Measurements from ENCODE around the gene CFAP52.
"Not testable (repeated sequence)": the region's sequence is repeated elsewhere in the genome, so short reads cannot be mapped to it uniquely, and the experiment has no call there.

CFAP52 gene

GRCh38 chr17:9554715-9555114, 21.7 kb upstream of the CFAP52 start:
- H3K4me3 Mint-ChIP-seq; H3K36me3 Mint-ChIP-seq (ENCODE audit: low read depth); H3K9me3 Mint-ChIP-seq; H3K27me3 Mint-ChIP-seq (ENCODE audit: low read depth); H3K27ac Mint-ChIP-seq; H3K4me1 Mint-ChIP-seq (ENCODE audit: low read depth): not testable (repeated sequence)

DNA sequence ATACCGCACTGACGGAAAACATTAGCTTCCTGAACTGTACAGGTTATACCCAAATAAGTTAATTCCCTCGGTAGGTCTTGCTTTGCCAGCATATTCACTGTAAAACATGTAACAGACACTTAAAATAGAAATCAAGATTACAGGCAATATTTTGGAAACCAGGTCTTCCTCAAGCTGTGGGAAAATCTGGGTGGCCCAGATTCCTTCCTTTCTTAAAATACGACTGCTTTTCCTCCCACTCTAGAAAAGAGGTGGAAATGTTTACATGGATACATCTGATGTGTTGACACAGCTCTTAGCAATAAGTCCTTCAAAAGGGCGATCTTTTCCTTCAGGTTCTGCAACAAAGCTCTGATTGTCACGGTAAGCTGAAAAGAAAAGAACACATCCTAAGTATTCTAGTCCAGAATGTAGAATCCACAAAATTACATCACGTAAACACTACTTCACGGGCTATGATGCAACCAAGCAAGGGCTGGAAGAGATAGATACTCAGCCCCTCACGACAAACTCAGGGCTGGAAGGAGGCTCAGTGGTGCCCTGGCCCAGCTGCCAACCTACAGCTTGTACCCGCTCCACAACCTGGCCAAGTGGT, 19.2 kb upstream of the CFAP52 start:
- H3K9me3 Mint-ChIP-seq: no peaks in the 10 kb centered on the region
- no peak overlapping the region for H3K4me3 Mint-ChIP-seq
- H3K27me3 Mint-ChIP-seq (ENCODE audit: low read depth): no peaks in the 10 kb centered on the region
- no peaks in the 10 kb centered on the region for H3K36me3 Mint-ChIP-seq (ENCODE audit: low read depth)
- H3K27ac Mint-ChIP-seq: no peak overlapping the region
- H3K4me1 Mint-ChIP-seq (ENCODE audit: low read depth): no peaks in the 10 kb centered on the region

DNA sequence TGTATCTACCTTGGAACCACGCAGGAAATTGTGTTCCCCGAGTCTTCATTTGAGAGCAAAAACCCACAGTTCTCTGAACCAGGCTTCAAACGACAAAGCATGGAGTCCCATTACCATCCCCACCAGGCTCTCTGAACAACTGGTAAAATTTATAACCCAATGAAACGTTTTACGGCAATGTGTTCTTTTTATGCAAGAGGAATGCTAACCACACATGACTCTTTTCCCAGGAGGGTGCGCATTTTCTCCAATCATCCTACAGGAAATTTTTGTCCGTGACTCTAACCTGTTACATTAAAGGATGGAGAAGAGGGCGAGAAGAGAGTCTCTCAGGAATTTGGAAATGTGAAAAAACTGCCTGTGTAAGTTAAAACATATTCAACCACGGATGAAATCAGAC, 18.6 kb upstream of the CFAP52 start:
- no peaks in the 10 kb centered on the region for H3K27me3 Mint-ChIP-seq (ENCODE audit: low read depth)
- H3K4me3 Mint-ChIP-seq: no peak overlapping the region
- H3K27ac Mint-ChIP-seq: no peak overlapping the region
- peaks cover 2% of the 10 kb centered on the region for H3K36me3 Mint-ChIP-seq (ENCODE audit: low read depth)
- no peaks in the 10 kb centered on the region for H3K9me3 Mint-ChIP-seq
- H3K4me1 Mint-ChIP-seq (ENCODE audit: low read depth): no peaks in the 10 kb centered on the region

DNA sequence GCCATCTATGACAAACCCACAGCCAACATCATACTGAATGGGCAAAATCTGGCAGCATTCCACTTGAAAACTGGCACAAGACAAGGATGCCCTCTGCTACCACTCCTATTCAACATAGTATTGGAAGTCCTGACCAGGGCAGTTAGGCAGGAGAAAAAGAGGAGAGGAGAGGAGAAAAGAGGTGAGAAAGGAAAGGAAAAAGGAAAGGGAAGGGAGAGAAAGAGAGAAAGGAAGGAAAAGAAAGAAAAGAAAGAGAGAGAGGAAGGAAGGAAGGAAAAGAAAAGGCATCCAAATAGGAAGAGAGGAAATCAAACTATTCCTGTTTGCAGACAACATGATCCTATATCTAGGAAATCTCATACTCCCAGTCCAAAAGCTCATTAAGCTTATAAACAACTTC, 12.3 kb upstream of the CFAP52 start:
- Mint-ChIP-seq H3K36me3 (ENCODE audit: low read depth) (peaks cover 39% of the 10 kb centered on the region), H3K4me3 (no peak overlapping the region), H3K27ac (no peak overlapping the region), H3K9me3 (no peaks in the 10 kb centered on the region), H3K4me1 (ENCODE audit: low read depth) (peaks cover 19% of the 10 kb centered on the region), H3K27me3 (ENCODE audit: low read depth) (no peaks in the 10 kb centered on the region)

- H3K9me3 Mint-ChIP-seq: no peaks in the 10 kb centered on the region
- no peak overlapping the region for H3K4me3 Mint-ChIP-seq
- peak overlapping the region; percentile 10 for H3K27ac Mint-ChIP-seq
- peaks cover 40% of the 10 kb centered on the region for H3K36me3 Mint-ChIP-seq (ENCODE audit: low read depth)
- no peaks in the 10 kb centered on the region for H3K27me3 Mint-ChIP-seq (ENCODE audit: low read depth)
- H3K4me1 Mint-ChIP-seq (ENCODE audit: low read depth): peaks cover 19% of the 10 kb centered on the region
These were observed 10.4 kb upstream of the CFAP52 start for GRCh38 chr17:9566067-9566466.

GRCh38 chr17:9566739-9567138, 9.7 kb upstream of the CFAP52 start:
- peaks cover 40% of the 10 kb centered on the region for H3K36me3 Mint-ChIP-seq (ENCODE audit: low read depth)
- peaks cover 19% of the 10 kb centered on the region for H3K4me1 Mint-ChIP-seq (ENCODE audit: low read depth)
- not testable (repeated sequence) for H3K27me3 Mint-ChIP-seq (ENCODE audit: low read depth); H3K4me3 Mint-ChIP-seq; H3K27ac Mint-ChIP-seq; H3K9me3 Mint-ChIP-seq

DNA sequence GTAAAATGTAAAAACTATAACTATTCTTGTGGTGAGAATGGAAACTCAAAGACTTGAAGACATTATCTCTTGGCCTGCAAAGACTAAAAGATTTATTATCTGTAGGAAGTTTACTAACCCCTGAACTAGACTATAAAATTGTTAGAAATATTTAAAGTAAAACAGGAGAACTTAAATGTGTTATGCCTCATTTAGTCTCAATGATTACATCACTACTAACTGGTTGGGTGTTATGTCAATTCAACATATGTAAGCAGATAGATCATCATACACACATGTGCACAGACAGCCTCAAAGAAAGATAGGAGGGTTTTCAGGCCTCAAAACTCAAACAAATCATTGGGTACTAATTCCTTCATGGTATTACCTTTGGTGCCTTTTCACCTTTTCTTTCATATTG, 8.4 kb upstream of the CFAP52 start:
- H3K4me3 Mint-ChIP-seq: no peak overlapping the region
- no peaks in the 10 kb centered on the region for H3K27me3 Mint-ChIP-seq (ENCODE audit: low read depth)
- H3K36me3 Mint-ChIP-seq (ENCODE audit: low read depth): peaks cover 38% of the 10 kb centered on the region

GRCh38 chr17:9568957-9569588, 7.4 kb upstream of the CFAP52 start:
- Mint-ChIP-seq H3K4me1 (ENCODE audit: low read depth) (peaks cover 22% of the 10 kb centered on the region), H3K4me3 (no peak overlapping the region), H3K27ac (no peak overlapping the region), H3K9me3 (no peaks in the 10 kb centered on the region), H3K36me3 (ENCODE audit: low read depth) (peaks cover 32% of the 10 kb centered on the region), H3K27me3 (ENCODE audit: low read depth) (no peaks in the 10 kb centered on the region)

More for the DNA sequence above, 8.4 kb upstream of the CFAP52 start:
- no peak overlapping the region for H3K27ac Mint-ChIP-seq
- H3K4me1 Mint-ChIP-seq (ENCODE audit: low read depth): peaks cover 19% of the 10 kb centered on the region
- no peaks in the 10 kb centered on the region for H3K9me3 Mint-ChIP-seq

DNA sequence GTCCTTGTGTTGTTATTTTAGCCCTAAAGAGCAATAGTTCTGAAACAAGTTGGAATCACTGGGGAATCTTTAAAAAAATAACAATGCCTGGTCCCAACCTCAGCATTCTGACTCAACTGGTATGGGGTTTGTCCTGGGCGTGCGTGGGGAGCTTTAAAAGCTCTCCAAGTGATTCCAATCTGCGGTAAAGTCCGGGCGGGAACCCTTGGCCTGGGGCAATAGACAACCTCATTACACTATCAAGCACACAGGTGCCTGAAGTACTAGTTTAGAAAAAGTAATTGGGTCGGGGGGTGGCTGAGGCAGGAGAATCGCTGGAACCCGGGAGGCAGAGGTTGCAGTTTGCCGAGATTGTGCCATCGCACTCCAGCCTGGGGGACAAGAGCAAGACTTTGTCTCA, 5.2 kb upstream of the CFAP52 start:
- Mint-ChIP-seq H3K9me3 (no peaks in the 10 kb centered on the region), H3K4me3 (no peak overlapping the region), H3K27ac (no peak overlapping the region)

GRCh38 chr17:9575381-9576101, 901 bp upstream of the CFAP52 start, which contains the start of gene STX8:
Gene STX8, minus strand, starts transcription at chr17:9575820. Its CDS starts 12 bp downstream, at chr17:9575808.
- Mint-ChIP-seq H3K4me3 (peak within 1 kb of the TSS; percentile 98), H3K36me3 (ENCODE audit: low read depth) (peaks cover 1% of the 10 kb centered on the region), H3K4me1 (ENCODE audit: low read depth) (peaks cover 24% of the 10 kb centered on the region), H3K9me3 (no peaks in the 10 kb centered on the region), H3K27ac (peak within 1 kb of the TSS; percentile 84), H3K27me3 (ENCODE audit: low read depth) (no peaks in the 10 kb centered on the region)

More for the DNA sequence above, 5.2 kb upstream of the CFAP52 start:
- peaks cover 17% of the 10 kb centered on the region for H3K4me1 Mint-ChIP-seq (ENCODE audit: low read depth)
- peaks cover 22% of the 10 kb centered on the region for H3K36me3 Mint-ChIP-seq (ENCODE audit: low read depth)
- H3K27me3 Mint-ChIP-seq (ENCODE audit: low read depth): no peaks in the 10 kb centered on the region

GRCh38 chr17:9577373-9577709, 899 bp downstream of the CFAP52 start:
- Mint-ChIP-seq H3K27ac (no peak overlapping the region), H3K36me3 (ENCODE audit: low read depth) (peaks cover 1% of the 10 kb centered on the region), H3K9me3 (no peaks in the 10 kb centered on the region), H3K27me3 (ENCODE audit: low read depth) (no peaks in the 10 kb centered on the region), H3K4me1 (ENCODE audit: low read depth) (peaks cover 24% of the 10 kb centered on the region), H3K4me3 (peak overlapping the region; percentile 98)

- Mint-ChIP-seq H3K4me1 (ENCODE audit: low read depth) (no peaks in the 10 kb centered on the region), H3K27ac (no peak overlapping the region), H3K27me3 (ENCODE audit: low read depth) (no peaks in the 10 kb centered on the region), H3K9me3 (peaks cover 13% of the 10 kb centered on the region), H3K36me3 (ENCODE audit: low read depth) (no peaks in the 10 kb centered on the region), H3K4me3 (no peak overlapping the region)
These were observed 11.7 kb downstream of the CFAP52 start for GRCh38 chr17:9587969-9588656.

- H3K27ac Mint-ChIP-seq: no peak overlapping the region
- H3K36me3 Mint-ChIP-seq (ENCODE audit: low read depth): no peaks in the 10 kb centered on the region
- H3K4me3 Mint-ChIP-seq: no peak overlapping the region
- no peaks in the 10 kb centered on the region for H3K9me3 Mint-ChIP-seq
- no peaks in the 10 kb centered on the region for H3K4me1 Mint-ChIP-seq (ENCODE audit: low read depth)
- H3K27me3 Mint-ChIP-seq (ENCODE audit: low read depth): no peaks in the 10 kb centered on the region
These were observed 17.6 kb downstream of the CFAP52 start for GRCh38 chr17:9594065-9594464.

GRCh38 chr17:9597638-9598037, 21.2 kb downstream of the CFAP52 start:
- H3K9me3 Mint-ChIP-seq; H3K27me3 Mint-ChIP-seq (ENCODE audit: low read depth); H3K27ac Mint-ChIP-seq; H3K36me3 Mint-ChIP-seq (ENCODE audit: low read depth); H3K4me3 Mint-ChIP-seq; H3K4me1 Mint-ChIP-seq (ENCODE audit: low read depth): not testable (repeated sequence)

DNA sequence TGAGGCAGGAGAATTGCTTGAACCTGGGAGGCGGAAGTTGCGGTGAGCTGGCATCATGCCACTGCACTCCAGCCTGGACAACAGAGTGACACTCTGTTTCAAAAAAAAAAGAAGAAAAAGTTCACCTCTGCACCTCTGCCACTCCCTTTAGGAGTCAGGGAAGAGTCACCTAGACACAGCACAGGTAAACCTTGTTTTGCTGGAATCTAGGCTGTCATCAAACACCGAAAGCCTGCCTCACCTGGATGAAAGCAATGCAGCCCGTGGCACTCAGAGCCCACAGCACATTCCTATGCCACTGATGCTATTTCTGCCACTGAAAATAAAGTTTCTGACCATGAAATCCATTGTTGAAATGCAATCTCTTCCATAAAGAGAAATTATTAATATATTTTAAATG, 22.2 kb downstream of the CFAP52 start:
- no peaks in the 10 kb centered on the region for H3K27me3 Mint-ChIP-seq (ENCODE audit: low read depth)
- no peak overlapping the region for H3K27ac Mint-ChIP-seq
- H3K36me3 Mint-ChIP-seq (ENCODE audit: low read depth): no peaks in the 10 kb centered on the region
- no peaks in the 10 kb centered on the region for H3K9me3 Mint-ChIP-seq
- no peak overlapping the region for H3K4me3 Mint-ChIP-seq
- no peaks in the 10 kb centered on the region for H3K4me1 Mint-ChIP-seq (ENCODE audit: low read depth)

Data from T-helper 1 cell treated with Interleukin-12 subunit alpha and Interleukin-12 subunit beta and Interleukin-4 antibody, amounts not matched to agents 30 μg/mL and 1 μg/mL, for 36 hours (primary cell).